CD14-positive monocyte (primary cell): ENCODE measurements around the gene XXYLT1. TPM values are rescaled to one million over a fixed set of nuclear protein-coding genes. Genes with fewer than 3 reads are reported as not detected.

Experiments used
- DNase-seq, 3 donors: peaks; one replicate each; pipeline ENCODE4 v3.0.0-alpha.2; 2011 to 2022
- H2AFZ ChIP-seq: 2 replicates; pipeline ENCODE4 v1.6.0; 2012; ENCODE audit warnings: mild to moderate bottlenecking, low read depth, low read length, inconsistent platforms; ENCODE audit not compliant: insufficient read depth, poor library complexity, severe bottlenecking
- H3K27ac ChIP-seq, 2 donors: 1 replicate in 1 of 2; 2 replicates in 1 of 2; pipeline ENCODE4 v1.5.1; 2012 to 2013; ENCODE audit warnings: low read length in 2 of 2, control low read depth in 1 of 2, inconsistent platforms in 1 of 2, low read depth in 1 of 2, mild to moderate bottlenecking in 1 of 2
- H3K27me3 ChIP-seq, 2 donors: one replicate each; pipeline versions ENCODE4 v1.6.0 to v1.6.1; 2011 to 2013; ENCODE audit warnings: low read length in 2 of 2; ENCODE audit not compliant: control insufficient read depth in 2 of 2, insufficient read depth in 2 of 2
- H3K36me3 ChIP-seq, 2 donors: replicated peaks in 1 of 2; 1 replicate in 1 of 2; 2 replicates in 1 of 2; pipeline versions ENCODE4 v1.5.1 to v1.6.1; 2012 to 2013; ENCODE audit warnings: low read length in 2 of 2, control low read depth in 1 of 2, inconsistent platforms in 1 of 2, mild to moderate bottlenecking in 1 of 2; ENCODE audit not compliant: insufficient read depth in 2 of 2, control insufficient read depth in 1 of 2
- H3K4me1 ChIP-seq, 2 donors: 1 replicate in 1 of 2; 2 replicates in 1 of 2; pipeline versions ENCODE4 v1.5.1 to v1.6.1; 2012 to 2013; ENCODE audit warnings: low read length in 2 of 2, control low read depth in 1 of 2, inconsistent platforms in 1 of 2, mild to moderate bottlenecking in 1 of 2, moderate library complexity in 1 of 2; ENCODE audit not compliant: insufficient read depth in 2 of 2, control insufficient read depth in 1 of 2
- H3K4me2 ChIP-seq: replicated peaks from 2 replicates; pipeline ENCODE3; 2012; ENCODE audit warnings: low read length, moderate library complexity, mild to moderate bottlenecking; ENCODE audit not compliant: poor library complexity, severe bottlenecking; ENCODE audit errors: extremely low read depth
- H3K4me3 ChIP-seq, 3 experiments: fragments of 200-600 bp in 1 of 3; sonication (generic) in 1 of 3; replicated peaks in 1 of 3; 1 replicate in 2 of 3; 2 replicates in 1 of 3; pipeline ENCODE4 v1.5.1; 2011 to 2013; ENCODE audit warnings: low read length in 3 of 3, mild to moderate bottlenecking in 3 of 3, control low read depth in 2 of 3, low read depth in 2 of 3, inconsistent platforms in 1 of 3, moderate library complexity in 1 of 3
- H3K79me2 ChIP-seq: 2 replicates; pipeline ENCODE4 v1.6.0; 2012; ENCODE audit warnings: mild to moderate bottlenecking, control low read depth, inconsistent platforms, low read length, moderate library complexity; ENCODE audit not compliant: insufficient read depth
- H3K9ac ChIP-seq: 2 replicates; pipeline ENCODE4 v1.6.0; 2017; ENCODE audit warnings: low read length, mild to moderate bottlenecking; ENCODE audit not compliant: insufficient read depth, poor library complexity, severe bottlenecking
- H3K9me3 ChIP-seq, 2 donors: replicated peaks in 1 of 2; 1 replicate in 1 of 2; 2 replicates in 1 of 2; pipeline versions ENCODE4 v1.5.1 to v1.6.1; 2012 to 2013; ENCODE audit warnings: low read length in 2 of 2, control low read depth in 1 of 2; ENCODE audit not compliant: control insufficient read depth in 1 of 2, insufficient read depth in 1 of 2
- H4K20me1 ChIP-seq: 2 replicates; pipeline ENCODE4 v1.6.0; 2012; ENCODE audit warnings: mild to moderate bottlenecking, low read length, control low read depth, moderate library complexity; ENCODE audit not compliant: insufficient read depth
- H3K27ac Mint-ChIP-seq, 7 donors: one replicate each; pipeline ENCODE4 v1.8.0; 2020; ENCODE audit warnings: mild to moderate bottlenecking in 7 of 7, mixed read lengths in 7 of 7, moderate library complexity in 6 of 7, inconsistent platforms in 2 of 7
- H3K27me3 Mint-ChIP-seq, 3 donors: one replicate each; pipeline ENCODE4 v1.8.0; 2021 to 2022; ENCODE audit warnings: low read depth in 3 of 3, mild to moderate bottlenecking in 3 of 3, mixed read lengths in 3 of 3, moderate library complexity in 3 of 3, inconsistent platforms in 1 of 3
- H3K36me3 Mint-ChIP-seq, 2 donors: one replicate each; pipeline ENCODE4 v1.8.0; 2020; ENCODE audit warnings: mixed read lengths in 2 of 2, inconsistent platforms in 1 of 2, mild to moderate bottlenecking in 1 of 2
- H3K4me1 Mint-ChIP-seq: one replicate; pipeline ENCODE4 v1.8.0; 2020; ENCODE audit warnings: mild to moderate bottlenecking, mixed read lengths
- H3K4me3 Mint-ChIP-seq, 2 donors: one replicate each; pipeline ENCODE4 v1.8.0; 2020; ENCODE audit warnings: mild to moderate bottlenecking in 2 of 2, mixed read lengths in 2 of 2, moderate library complexity in 1 of 2
- H3K9me3 Mint-ChIP-seq, 7 donors: one replicate each; pipeline ENCODE4 v1.8.0; 2020 to 2022; ENCODE audit warnings: mixed read lengths in 7 of 7, mild to moderate bottlenecking in 6 of 7, moderate library complexity in 6 of 7, inconsistent platforms in 2 of 7
- WGBS: methylation state at CpG from one replicate; pipeline ENCODE4 v1.1.5; 2013; ENCODE audit warnings: missing lambda C conversion rate; ENCODE audit not compliant: insufficient coverage; 5-methylcytosine and 5-hydroxymethylcytosine counted together
- intact Hi-C, 2 donors: fragments of 100-400 bp; cut with micrococcal nuclease; formaldehyde crosslinking; loops; one replicate each; pipeline versions ENCODE4 v1.15.0 to v1.15.1; 2023
- polyA plus RNA-seq, 3 donors: library from polyadenylated mRNA; depleted of rRNA in 1 of 3; unstranded in 2 of 3; stranded (reverse) in 1 of 3; fragments of 300-500 nt in 2 of 3; fragments of >200 nt in 1 of 3; fragmentation: Illumina TruSeq in 2 of 3; gene quantifications; 1 replicate in 2 of 3; 2 replicates in 1 of 3; pipeline ENCODE4 v1.2.3, GENCODE V29; 2012 to 2021
- TF ChIP-seq, protein P1 (sequence below): fragments of 200-600 bp; IDR thresholded peaks from one replicate; pipeline ENCODE4 v1.8.0; 2022; ENCODE audit warnings: antibody characterized with exemption, mild to moderate bottlenecking

The XXYLT1 gene
- polyA plus RNA-seq, 3 donors, result 11.8 to 13.5 (median 13.2) TPM

DNA sequence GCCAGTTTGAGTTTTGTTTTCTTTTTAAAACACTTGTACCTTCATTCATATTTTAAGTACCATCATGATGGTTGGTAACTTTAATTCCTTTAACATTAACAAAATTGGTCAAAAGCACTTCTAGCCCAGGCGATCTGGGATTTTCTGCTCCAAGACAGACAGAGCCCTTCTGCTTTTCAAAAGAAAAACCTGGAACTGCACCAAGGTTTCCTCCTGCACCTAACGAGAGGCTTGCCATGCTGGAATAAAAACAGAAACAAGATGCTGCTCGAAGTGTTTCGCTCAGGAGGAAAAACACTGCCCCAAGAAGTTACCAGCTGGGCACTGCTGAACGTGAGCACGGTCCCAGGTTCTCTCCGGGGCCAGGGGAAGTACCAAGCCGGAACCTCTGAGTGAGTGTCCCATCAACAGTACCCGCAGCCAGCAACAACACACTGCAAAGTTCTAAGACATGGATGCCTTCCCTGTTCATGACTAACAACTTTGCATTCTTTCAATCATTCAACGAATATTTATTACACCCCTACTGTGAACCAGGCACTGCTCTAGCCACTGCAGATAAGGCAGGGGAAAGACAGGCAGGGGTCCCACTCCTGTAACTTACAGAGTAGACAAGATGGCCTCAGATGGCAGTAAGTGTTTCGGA, 98.8 kb downstream of the XXYLT1 start:
- H3K9ac ChIP-seq, result peak overlapping the region; percentile 22
- H3K4me2 ChIP-seq, result peak overlapping the region; percentile 50
- H2AFZ ChIP-seq, result no peak overlapping the region
- H3K36me3 Mint-ChIP-seq, result peaks cover 4 to 5% of the 10 kb centered on the region in 2 donors
- WGBS, result 16% methylated on average over 9 of the region's 11 CpGs
- peaks cover 0 to 5% (median 4%) of the 10 kb centered on the region in 7 donors for H3K9me3 Mint-ChIP-seq
- peak overlapping the region in 1 of 3 experiments; percentile 39 for H3K4me3 ChIP-seq
- H3K27ac ChIP-seq, result no peak overlapping the region
- DNase-seq, result peak in 2 of 3 donors; percentile 27 to 47
- H3K27me3 ChIP-seq, result no peaks in the 10 kb centered on the region
- H3K27me3 Mint-ChIP-seq, result peaks cover 0 to 2% (median 1%) of the 10 kb centered on the region in 3 donors
- peak overlapping the region in 2 of 7 donors; percentile 6 to 51 for H3K27ac Mint-ChIP-seq
- no peaks in the 10 kb centered on the region for H3K9me3 ChIP-seq
- intact Hi-C loops, result no loop called here
- no peaks in the 10 kb centered on the region for H4K20me1 ChIP-seq
- TF ChIP-seq, protein P1, sequence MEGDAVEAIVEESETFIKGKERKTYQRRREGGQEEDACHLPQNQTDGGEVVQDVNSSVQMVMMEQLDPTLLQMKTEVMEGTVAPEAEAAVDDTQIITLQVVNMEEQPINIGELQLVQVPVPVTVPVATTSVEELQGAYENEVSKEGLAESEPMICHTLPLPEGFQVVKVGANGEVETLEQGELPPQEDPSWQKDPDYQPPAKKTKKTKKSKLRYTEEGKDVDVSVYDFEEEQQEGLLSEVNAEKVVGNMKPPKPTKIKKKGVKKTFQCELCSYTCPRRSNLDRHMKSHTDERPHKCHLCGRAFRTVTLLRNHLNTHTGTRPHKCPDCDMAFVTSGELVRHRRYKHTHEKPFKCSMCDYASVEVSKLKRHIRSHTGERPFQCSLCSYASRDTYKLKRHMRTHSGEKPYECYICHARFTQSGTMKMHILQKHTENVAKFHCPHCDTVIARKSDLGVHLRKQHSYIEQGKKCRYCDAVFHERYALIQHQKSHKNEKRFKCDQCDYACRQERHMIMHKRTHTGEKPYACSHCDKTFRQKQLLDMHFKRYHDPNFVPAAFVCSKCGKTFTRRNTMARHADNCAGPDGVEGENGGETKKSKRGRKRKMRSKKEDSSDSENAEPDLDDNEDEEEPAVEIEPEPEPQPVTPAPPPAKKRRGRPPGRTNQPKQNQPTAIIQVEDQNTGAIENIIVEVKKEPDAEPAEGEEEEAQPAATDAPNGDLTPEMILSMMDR, result no peak
- H3K79me2 ChIP-seq, result no peaks in the 10 kb centered on the region
- peak overlapping the region; percentile 17 to 78 for H3K4me3 Mint-ChIP-seq
- peaks cover 43% of the 10 kb centered on the region for H3K4me1 Mint-ChIP-seq
- H3K4me1 ChIP-seq, result peaks cover 37 to 40% of the 10 kb centered on the region in 2 donors
- no peaks in the 10 kb centered on the region for H3K36me3 ChIP-seq

DNA sequence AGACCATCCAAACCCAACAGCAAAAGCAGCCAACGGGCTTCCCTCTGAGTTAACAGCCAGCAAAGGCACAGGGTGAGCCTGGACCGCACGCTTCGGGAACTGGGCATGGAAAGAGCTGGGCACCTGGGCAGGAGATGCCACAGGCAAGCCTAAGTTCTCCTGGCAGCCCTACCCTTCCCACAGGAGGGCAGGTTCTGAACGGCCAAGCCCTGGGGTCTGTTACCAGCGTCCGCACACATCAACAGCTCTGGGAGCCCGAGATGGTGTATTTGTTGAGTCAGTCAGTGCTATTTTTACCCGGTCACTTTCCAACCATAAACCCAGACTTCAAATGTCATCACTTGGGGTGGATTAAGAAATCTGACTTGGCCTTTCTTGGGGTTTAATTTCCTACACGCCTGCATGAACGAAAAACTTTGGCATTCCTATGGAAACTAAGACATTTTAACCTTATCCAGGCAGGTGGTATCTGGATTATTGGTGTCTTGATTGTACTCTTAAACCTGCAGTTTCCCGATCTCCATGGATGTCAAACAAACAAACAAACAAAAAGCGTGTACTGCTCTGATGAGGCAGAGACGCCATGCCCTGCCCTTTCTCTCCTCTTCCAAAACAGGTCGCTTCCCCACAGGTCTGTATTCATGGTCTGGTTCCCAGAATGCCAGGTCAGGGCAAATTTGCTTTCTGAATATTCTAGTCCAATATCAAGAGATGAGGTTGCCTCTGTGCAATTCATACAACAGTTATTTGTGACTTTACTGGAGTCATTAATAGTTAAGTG, 99.7 kb downstream of the XXYLT1 start:
- WGBS, result 80% methylated on average over 7 of the region's 15 CpGs
- no peak overlapping the region for H3K27ac ChIP-seq
- Mint-ChIP-seq H3K27me3 (peaks cover 0 to 2% (median 1%) of the 10 kb centered on the region in 3 donors), H3K36me3 (peaks cover 3% of the 10 kb centered on the region in 2 donors), H3K4me3 (peak overlapping the region in 1 of 2 donors; percentile 51), H3K9me3 (peaks cover 0 to 5% (median 4%) of the 10 kb centered on the region in 7 donors), H3K4me1 (peaks cover 46% of the 10 kb centered on the region), H3K27ac (no peak overlapping the region)
- no peaks in the 10 kb centered on the region for H3K9me3 ChIP-seq
- no peaks in the 10 kb centered on the region for H4K20me1 ChIP-seq
- H3K4me2 ChIP-seq, result peak overlapping the region; percentile 50
- H3K9ac ChIP-seq, result no peak overlapping the region
- H3K4me1 ChIP-seq, result peaks cover 37 to 40% of the 10 kb centered on the region in 2 donors
- H2AFZ ChIP-seq, result no peak overlapping the region
- TF ChIP-seq, protein P1, result no peak
- no peaks in the 10 kb centered on the region for H3K36me3 ChIP-seq
- intact Hi-C loops, result no loop called here
- DNase-seq, result no peak
- no peaks in the 10 kb centered on the region for H3K27me3 ChIP-seq
- H3K79me2 ChIP-seq, result no peaks in the 10 kb centered on the region
- H3K4me3 ChIP-seq, result no peak overlapping the region
